Measurements from ENCODE around the gene HNRNPUL2. TPM values are rescaled to one million over a fixed set of nuclear protein-coding genes. Genes with fewer than 3 reads are reported as not detected.

HNRNPUL2 gene
- total and polyA plus RNA-seq, 10 of the 15 experiments (the other 5 are each of a cell fraction or from before 2014, with no cell fraction given), result 1.6 to 72.2 (median 14.9) TPM

DNA sequence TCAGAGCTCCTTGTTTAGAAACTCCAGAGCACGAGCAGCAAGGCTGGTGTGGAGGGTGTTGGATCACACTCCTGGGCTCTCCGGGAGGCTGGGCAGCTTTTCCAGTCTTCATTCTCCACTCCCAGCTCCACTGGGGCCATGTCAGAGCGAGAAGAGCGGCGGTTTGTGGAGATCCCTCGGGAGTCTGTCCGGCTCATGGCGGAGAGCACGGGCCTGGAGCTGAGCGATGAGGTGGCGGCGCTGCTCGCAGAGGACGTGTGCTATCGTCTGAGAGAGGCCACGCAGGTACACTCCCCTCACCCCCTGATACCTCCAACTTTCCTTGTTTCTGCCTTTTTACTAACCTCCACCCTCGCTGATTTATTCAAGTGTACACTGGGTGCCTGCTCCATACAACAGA lies 48.4 kb upstream of the HNRNPUL2 start (continued):
- TF ChIP-seq, protein P1, sequence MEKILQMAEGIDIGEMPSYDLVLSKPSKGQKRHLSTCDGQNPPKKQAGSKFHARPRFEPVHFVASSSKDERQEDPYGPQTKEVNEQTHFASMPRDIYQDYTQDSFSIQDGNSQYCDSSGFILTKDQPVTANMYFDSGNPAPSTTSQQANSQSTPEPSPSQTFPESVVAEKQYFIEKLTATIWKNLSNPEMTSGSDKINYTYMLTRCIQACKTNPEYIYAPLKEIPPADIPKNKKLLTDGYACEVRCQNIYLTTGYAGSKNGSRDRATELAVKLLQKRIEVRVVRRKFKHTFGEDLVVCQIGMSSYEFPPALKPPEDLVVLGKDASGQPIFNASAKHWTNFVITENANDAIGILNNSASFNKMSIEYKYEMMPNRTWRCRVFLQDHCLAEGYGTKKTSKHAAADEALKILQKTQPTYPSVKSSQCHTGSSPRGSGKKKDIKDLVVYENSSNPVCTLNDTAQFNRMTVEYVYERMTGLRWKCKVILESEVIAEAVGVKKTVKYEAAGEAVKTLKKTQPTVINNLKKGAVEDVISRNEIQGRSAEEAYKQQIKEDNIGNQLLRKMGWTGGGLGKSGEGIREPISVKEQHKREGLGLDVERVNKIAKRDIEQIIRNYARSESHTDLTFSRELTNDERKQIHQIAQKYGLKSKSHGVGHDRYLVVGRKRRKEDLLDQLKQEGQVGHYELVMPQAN (conservative IDR thresholded peaks at IDR 0.05), result no peak
- TF ChIP-seq DPF2 (IDR thresholded peaks at IDR 0.05), result no peak

DNA sequence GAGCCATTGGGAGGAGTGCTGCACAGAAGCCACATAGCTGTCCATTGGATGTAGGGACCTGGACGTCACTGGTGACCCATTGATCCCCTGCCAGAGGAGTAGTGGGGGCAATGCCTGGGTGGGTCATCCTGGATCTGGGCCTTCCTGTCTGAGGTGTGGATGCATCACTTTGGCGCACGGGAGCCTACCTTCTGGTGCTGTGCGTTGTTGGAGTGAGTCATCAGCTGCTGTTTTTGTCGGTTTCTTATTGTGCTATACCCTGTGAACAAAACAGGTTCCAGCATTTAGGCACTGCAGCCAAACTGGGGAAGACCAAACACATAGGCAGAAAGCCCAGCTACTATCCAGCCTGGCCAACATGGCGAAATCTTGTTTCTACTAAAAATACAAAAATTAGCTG lies 47.1 kb upstream of the HNRNPUL2 start:
- no peaks in the 10 kb centered on the region for H4K20me1 ChIP-seq (ENCODE audit: control insufficient read depth, insufficient read depth)
- ChIA-PET RAD21 (ENCODE audit: unreplicated experiment) (interaction anchor here (0.7 to 0.9 kb wide), 2 partner anchors 17 to 93 kb away, joined by 3 to 4 read pairs; no protein-coding TSS in a partner anchor), POLR2A (interaction anchor here (0.7 to 1.6 kb wide), 6 partner anchors 8 to 153 kb away, joined by 3 to 7 read pairs (median 4); partner anchors contain the start of gene B3GAT3), SMC1A (ENCODE audit: uncharacterized antibody, unreplicated experiment) (interaction anchor here (1.2 to 4.8 kb wide), 4 partner anchors 10 to 107 kb away, joined by 3 to 22 read pairs (median 4); partner anchors contain the start of gene POLR2G), CTCF (interaction anchor here (1.0 to 9.6 kb wide), 3 partner anchors 12 to 89 kb away, joined by 4 to 85 read pairs (median 5); partner anchors contain the start of genes POLR2G and TMEM179B)
- no peak overlapping the region for H3K4me3 ChIP-seq
- H3K27ac ChIP-seq (ENCODE audit: control insufficient read depth, insufficient read depth), result no peak overlapping the region
- WGBS (ENCODE audit: insufficient coverage, insufficient replicate concordance, low lambda C conversion rate, missing lambda C conversion rate), result 87% methylated on average over 6 of the region's 6 CpGs
- peaks cover 4 to 13% of the 10 kb centered on the region in 2 experiments; a peak in 2 of 4 replicates for H3K36me3 ChIP-seq (ENCODE audit: control insufficient read depth in 2 of 2, insufficient read depth in 2 of 2, low read length in 1 of 2)
- H2AFZ ChIP-seq (ENCODE audit: control insufficient read depth, low read depth, low read length), result no peak overlapping the region
- H3K79me2 ChIP-seq (ENCODE audit: control insufficient read depth, insufficient read depth, low read length), result peaks cover 12% of the 10 kb centered on the region
- ATAC-seq (no peak), DNase-seq (ENCODE audit: low read depth, low spot score) (no peak), FAIRE-seq (no peak)
- no peak overlapping the region for H3K4me2 ChIP-seq (ENCODE audit: control insufficient read depth, insufficient read depth)
- BruUV-seq (replicated peaks), result no TSS peak
- in situ Hi-C loops (cut with MboI) (no loop called here), intact Hi-C loops (cut with micrococcal nuclease; ENCODE audit: unreplicated experiment) (loop anchor here (5.0 kb wide), 1 partner anchor 47 kb away; the partner anchor contains the start of genes HNRNPUL2 and TTC9C)
- H3K9me3 ChIP-seq (replicated peaks; ENCODE audit: control insufficient read depth, insufficient read depth, low read length), result no peaks in the 10 kb centered on the region
- no peaks in the 10 kb centered on the region for H3K27me3 ChIP-seq (replicated peaks in 1 of 2; ENCODE audit: control insufficient read depth in 2 of 2, insufficient read depth in 2 of 2, low read length in 1 of 2)
- H3K4me1 ChIP-seq (ENCODE audit: control insufficient read depth, insufficient read depth, low read length), result peaks cover 17% of the 10 kb centered on the region
- no peak overlapping the region for H3K9ac ChIP-seq (ENCODE audit: control insufficient read depth, insufficient read depth, low read length)
- TF ChIP-seq BRCA1 (IDR thresholded peaks at IDR 0.05; ENCODE audit: low read depth, low read length), result no peak
- TF ChIP-seq, protein P2, sequence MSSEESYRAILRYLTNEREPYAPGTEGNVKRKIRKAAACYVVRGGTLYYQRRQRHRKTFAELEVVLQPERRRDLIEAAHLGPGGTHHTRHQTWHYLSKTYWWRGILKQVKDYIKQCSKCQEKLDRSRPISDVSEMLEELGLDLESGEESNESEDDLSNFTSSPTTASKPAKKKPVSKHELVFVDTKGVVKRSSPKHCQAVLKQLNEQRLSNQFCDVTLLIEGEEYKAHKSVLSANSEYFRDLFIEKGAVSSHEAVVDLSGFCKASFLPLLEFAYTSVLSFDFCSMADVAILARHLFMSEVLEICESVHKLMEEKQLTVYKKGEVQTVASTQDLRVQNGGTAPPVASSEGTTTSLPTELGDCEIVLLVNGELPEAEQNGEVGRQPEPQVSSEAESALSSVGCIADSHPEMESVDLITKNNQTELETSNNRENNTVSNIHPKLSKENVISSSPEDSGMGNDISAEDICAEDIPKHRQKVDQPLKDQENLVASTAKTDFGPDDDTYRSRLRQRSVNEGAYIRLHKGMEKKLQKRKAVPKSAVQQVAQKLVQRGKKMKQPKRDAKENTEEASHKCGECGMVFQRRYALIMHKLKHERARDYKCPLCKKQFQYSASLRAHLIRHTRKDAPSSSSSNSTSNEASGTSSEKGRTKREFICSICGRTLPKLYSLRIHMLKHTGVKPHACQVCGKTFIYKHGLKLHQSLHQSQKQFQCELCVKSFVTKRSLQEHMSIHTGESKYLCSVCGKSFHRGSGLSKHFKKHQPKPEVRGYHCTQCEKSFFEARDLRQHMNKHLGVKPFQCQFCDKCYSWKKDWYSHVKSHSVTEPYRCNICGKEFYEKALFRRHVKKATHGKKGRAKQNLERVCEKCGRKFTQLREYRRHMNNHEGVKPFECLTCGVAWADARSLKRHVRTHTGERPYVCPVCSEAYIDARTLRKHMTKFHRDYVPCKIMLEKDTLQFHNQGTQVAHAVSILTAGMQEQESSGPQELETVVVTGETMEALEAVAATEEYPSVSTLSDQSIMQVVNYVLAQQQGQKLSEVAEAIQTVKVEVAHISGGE (CRISPR knock-in tag; IDR thresholded peaks at IDR 0.05), result no peak
- TF ChIP-seq IKZF1 (conservative IDR thresholded peaks at IDR 0.05), result no peak
- no peak for TF ChIP-seq WRNIP1 (IDR thresholded peaks at IDR 0.05; ENCODE audit: borderline replicate concordance, low read depth, low read length)
- TF ChIP-seq PML (IDR thresholded peaks at IDR 0.05; ENCODE audit: low read length), result no peak
- no peak for TF ChIP-seq CREM (IDR thresholded peaks at IDR 0.05; ENCODE audit: low read depth)
- no peak for TF ChIP-seq ETV6 (conservative IDR thresholded peaks at IDR 0.05 in 1 of 2, IDR thresholded peaks at IDR 0.05 in 1 of 2; ENCODE audit: borderline replicate concordance in 1 of 2, low read depth in 1 of 2)
- TF ChIP-seq KDM1A (IDR thresholded peaks at IDR 0.05; ENCODE audit: borderline replicate concordance), result no peak
- TF ChIP-seq, protein P3, sequence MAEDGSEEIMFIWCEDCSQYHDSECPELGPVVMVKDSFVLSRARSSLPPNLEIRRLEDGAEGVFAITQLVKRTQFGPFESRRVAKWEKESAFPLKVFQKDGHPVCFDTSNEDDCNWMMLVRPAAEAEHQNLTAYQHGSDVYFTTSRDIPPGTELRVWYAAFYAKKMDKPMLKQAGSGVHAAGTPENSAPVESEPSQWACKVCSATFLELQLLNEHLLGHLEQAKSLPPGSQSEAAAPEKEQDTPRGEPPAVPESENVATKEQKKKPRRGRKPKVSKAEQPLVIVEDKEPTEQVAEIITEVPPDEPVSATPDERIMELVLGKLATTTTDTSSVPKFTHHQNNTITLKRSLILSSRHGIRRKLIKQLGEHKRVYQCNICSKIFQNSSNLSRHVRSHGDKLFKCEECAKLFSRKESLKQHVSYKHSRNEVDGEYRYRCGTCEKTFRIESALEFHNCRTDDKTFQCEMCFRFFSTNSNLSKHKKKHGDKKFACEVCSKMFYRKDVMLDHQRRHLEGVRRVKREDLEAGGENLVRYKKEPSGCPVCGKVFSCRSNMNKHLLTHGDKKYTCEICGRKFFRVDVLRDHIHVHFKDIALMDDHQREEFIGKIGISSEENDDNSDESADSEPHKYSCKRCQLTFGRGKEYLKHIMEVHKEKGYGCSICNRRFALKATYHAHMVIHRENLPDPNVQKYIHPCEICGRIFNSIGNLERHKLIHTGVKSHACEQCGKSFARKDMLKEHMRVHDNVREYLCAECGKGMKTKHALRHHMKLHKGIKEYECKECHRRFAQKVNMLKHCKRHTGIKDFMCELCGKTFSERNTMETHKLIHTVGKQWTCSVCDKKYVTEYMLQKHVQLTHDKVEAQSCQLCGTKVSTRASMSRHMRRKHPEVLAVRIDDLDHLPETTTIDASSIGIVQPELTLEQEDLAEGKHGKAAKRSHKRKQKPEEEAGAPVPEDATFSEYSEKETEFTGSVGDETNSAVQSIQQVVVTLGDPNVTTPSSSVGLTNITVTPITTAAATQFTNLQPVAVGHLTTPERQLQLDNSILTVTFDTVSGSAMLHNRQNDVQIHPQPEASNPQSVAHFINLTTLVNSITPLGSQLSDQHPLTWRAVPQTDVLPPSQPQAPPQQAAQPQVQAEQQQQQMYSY (CRISPR knock-in tag; IDR thresholded peaks at IDR 0.05), result no peak
- TF ChIP-seq ASH2L (IDR thresholded peaks at IDR 0.05; ENCODE audit: borderline replicate concordance, low read depth), result no peak

Data from GM12878 (cell line).